ENCODE results near the gene ALPK1. TPM values are rescaled to one million over a fixed set of nuclear protein-coding genes. Genes with fewer than 3 reads are reported as not detected.

Gene ALPK1
- total RNA-seq, 1 experiment from 2014 or later, result 0.17 TPM

DNA sequence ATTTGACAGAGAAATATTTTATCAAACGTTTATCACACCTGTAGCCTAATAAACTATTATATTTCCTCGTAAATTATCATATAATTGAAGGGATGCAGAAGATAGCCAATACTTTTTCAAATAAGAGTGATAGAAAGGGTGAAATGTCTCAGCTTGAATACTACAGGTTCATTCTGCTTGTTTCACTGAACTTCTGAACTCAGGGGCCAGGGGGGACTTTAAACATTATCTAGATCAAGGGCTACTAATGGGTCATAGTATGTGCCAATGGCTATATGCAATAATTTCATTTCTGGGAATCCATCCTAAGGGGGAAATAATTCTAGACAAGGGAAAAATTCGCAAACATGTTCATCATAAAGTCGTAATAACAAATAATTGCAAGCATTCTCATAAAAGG is 2.6 kb downstream of the ALPK1 start:
- H3K9ac ChIP-seq (ENCODE audit: extremely low read depth, insufficient read length, low read length), result no peak overlapping the region

More for the DNA sequence above, 2.6 kb downstream of the ALPK1 start:
- Histone ChIP-seq H2BK12ac (ENCODE audit: insufficient read length, low read depth, low read length) (no peak overlapping the region), H4K5ac (ENCODE audit: insufficient read length, low read depth, low read length) (no peak overlapping the region), H3K79me2 (ENCODE audit: insufficient read depth, low read length) (no peaks in the 10 kb centered on the region), H3K18ac (ENCODE audit: insufficient read length, low read depth, low read length) (no peak overlapping the region), H3K56ac (ENCODE audit: insufficient read length, low read depth, low read length) (no peak overlapping the region), H2BK20ac (ENCODE audit: low read depth, low read length, poor library complexity, severe bottlenecking) (no peak overlapping the region), H3K4ac (ENCODE audit: low read depth, low read length) (no peak overlapping the region), H2BK5ac (ENCODE audit: insufficient read length, low read length) (no peak overlapping the region), H3K27ac (ENCODE audit: insufficient read length, low read depth, low read length) (no peak overlapping the region), H3K23me2 (ENCODE audit: insufficient read length, low read depth, low read length, poor library complexity, severe bottlenecking) (no peaks in the 10 kb centered on the region), H3K14ac (ENCODE audit: insufficient read depth, low read length) (no peak overlapping the region), H4K20me1 (ENCODE audit: control insufficient read depth, insufficient read depth, insufficient read length) (no peaks in the 10 kb centered on the region), H3K4me2 (ENCODE audit: insufficient read depth, insufficient read length, low read length) (no peak overlapping the region), H3K4me1 (ENCODE audit: insufficient read depth, low read length) (peaks cover 2% of the 10 kb centered on the region), H3T11ph (ENCODE audit: low read length) (no peak overlapping the region), H2BK120ac (ENCODE audit: low read depth, low read length, poor library complexity, severe bottlenecking) (no peak overlapping the region), H4K8ac (replicated peaks; ENCODE audit: insufficient read length, low read depth, low read length) (no peak overlapping the region), H4K91ac (ENCODE audit: insufficient read length, low read depth, low read length) (no peak overlapping the region), H3K79me1 (ENCODE audit: insufficient read depth, low read depth, low read length, poor library complexity, severe bottlenecking) (no peaks in the 10 kb centered on the region), H2AK5ac (ENCODE audit: insufficient read length, low read length) (no peak overlapping the region), H3K23ac (ENCODE audit: insufficient read length, low read depth, low read length) (no peak overlapping the region), H2AFZ (ENCODE audit: low read length) (no peak overlapping the region), H3K9me3 (ENCODE audit: control insufficient read depth, low read depth, low read length) (no peaks in the 10 kb centered on the region), H2BK15ac (ENCODE audit: low read depth, low read length) (no peak overlapping the region), H3K27me3 (ENCODE audit: insufficient read depth, low read length) (no peaks in the 10 kb centered on the region)
- H3K36me3 Mint-ChIP-seq (ENCODE audit: insufficient read depth in 1 of 3, low read depth in 3 of 3), result no peaks in the 10 kb centered on the region
- WGBS (ENCODE audit: extremely low coverage, insufficient read length, low lambda C conversion rate), result no CpG with 5 or more reads among the region's 4 CpGs
- no peaks in the 10 kb centered on the region for H3K4me1 Mint-ChIP-seq
- H3K27ac Mint-ChIP-seq, result no peak overlapping the region
- no peak for DNase-seq
- no peaks in the 10 kb centered on the region; the same call in none of the 2 replicates for H3K27me3 Mint-ChIP-seq (ENCODE audit: low read depth)
- H3K4me3 Mint-ChIP-seq, result no peak overlapping the region
- H3K9me3 Mint-ChIP-seq, result no peaks in the 10 kb centered on the region
- no peak for TF ChIP-seq CTCF (conservative IDR thresholded peaks at IDR 0.05)

Measured in H9 (cell line).